Stimulated activated CD4-positive, alpha-beta T cell treated with anti-CD3 and anti-CD28 coated beads, Interleukin-4, amount 100 ng/mL, for 24 hours (primary cell): ENCODE measurements around the gene ARHGEF11.

Source experiments
- DNase-seq: peaks from one replicate; pipeline ENCODE4 v3.0.0-alpha.2; 2020

The ARHGEF11 gene

GRCh38 chr1:156893048-156893953, 152.2 kb downstream of the ARHGEF11 start, which contains the start of gene PEAR1:
PEAR1 (plus strand) TSS chr1:156893718; CDS start chr1:156903927, 10,209 bp downstream.
- DNase-seq: no peak

GRCh38 chr1:156892190-156893047, 153.1 kb downstream of the ARHGEF11 start:
- peak; percentile 87 for DNase-seq

- peak; percentile 61 for DNase-seq
Observed at GRCh38 chr1:156889802-156890580, 155.6 kb downstream of the ARHGEF11 start.

GRCh38 chr1:156887734-156888133, 157.8 kb downstream of the ARHGEF11 start:
- no peak for DNase-seq

GRCh38 chr1:156887317-156887716, 158.2 kb downstream of the ARHGEF11 start:
- no peak for DNase-seq

- DNase-seq: no peak
Observed at GRCh38 chr1:156886583-156887281, 158.8 kb downstream of the ARHGEF11 start.

- no peak for DNase-seq
Observed at GRCh38 chr1:156885880-156886355, 159.6 kb downstream of the ARHGEF11 start.

- no peak for DNase-seq
Observed at GRCh38 chr1:156885314-156885713, 160.2 kb downstream of the ARHGEF11 start.
